Measurements from ENCODE around the gene DUSP22. TPM values are rescaled to one million over a fixed set of nuclear protein-coding genes. Genes with fewer than 3 reads are reported as not detected.
A peak's percentile ranks its signal among the peaks of the same experiment; 100 is the strongest.
"Not testable (repeated sequence)": the region's sequence is repeated elsewhere in the genome, so short reads cannot be mapped to it uniquely, and the experiment has no call there.

DUSP22 gene
- total RNA-seq, 3 donors from 2014 or later = 27.5 to 80.6 (median 29.1) TPM

DNA sequence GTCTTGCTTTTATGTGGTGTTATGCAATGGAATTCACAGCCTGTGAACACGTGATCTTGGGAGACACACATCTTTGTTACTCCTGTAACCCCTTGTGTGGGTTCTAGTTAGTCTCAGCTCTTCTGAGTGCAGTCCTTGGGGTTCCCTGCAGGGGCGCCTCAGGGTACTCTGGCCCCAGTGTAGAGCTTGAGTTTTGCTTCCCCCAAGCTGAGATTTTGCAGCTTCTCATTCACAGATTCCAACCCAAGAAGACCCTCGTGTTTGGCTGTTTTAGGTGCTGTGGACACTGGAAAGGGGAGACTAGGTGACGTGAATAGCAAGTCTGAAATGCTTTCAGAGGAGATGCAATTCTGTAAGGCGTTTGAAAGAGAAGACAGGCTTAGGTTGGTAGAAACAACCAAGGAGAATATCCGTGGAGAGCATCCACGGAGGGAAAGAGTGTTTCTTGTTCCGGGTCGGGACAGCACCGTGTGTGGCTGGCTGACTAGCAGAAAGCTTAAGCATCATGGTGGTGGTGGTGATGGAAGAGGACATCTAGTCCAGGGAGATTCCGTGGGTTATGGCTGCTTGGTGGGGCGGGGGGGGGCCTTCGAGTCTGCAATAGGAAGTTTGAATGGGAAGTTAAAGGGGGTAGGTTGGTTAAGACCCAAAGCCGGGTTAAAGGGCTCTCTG lies 30.1 kb downstream of the DUSP22 start:
- Histone ChIP-seq H3K36me3 (ENCODE audit: low read depth) (no peaks in the 10 kb centered on the region), H3K4me3 (no peak overlapping the region), H3K9me3 (peaks cover 4% of the 10 kb centered on the region), H3K4me1 (ENCODE audit: low read depth) (peaks cover 4% of the 10 kb centered on the region)
- TF ChIP-seq, protein P1, sequence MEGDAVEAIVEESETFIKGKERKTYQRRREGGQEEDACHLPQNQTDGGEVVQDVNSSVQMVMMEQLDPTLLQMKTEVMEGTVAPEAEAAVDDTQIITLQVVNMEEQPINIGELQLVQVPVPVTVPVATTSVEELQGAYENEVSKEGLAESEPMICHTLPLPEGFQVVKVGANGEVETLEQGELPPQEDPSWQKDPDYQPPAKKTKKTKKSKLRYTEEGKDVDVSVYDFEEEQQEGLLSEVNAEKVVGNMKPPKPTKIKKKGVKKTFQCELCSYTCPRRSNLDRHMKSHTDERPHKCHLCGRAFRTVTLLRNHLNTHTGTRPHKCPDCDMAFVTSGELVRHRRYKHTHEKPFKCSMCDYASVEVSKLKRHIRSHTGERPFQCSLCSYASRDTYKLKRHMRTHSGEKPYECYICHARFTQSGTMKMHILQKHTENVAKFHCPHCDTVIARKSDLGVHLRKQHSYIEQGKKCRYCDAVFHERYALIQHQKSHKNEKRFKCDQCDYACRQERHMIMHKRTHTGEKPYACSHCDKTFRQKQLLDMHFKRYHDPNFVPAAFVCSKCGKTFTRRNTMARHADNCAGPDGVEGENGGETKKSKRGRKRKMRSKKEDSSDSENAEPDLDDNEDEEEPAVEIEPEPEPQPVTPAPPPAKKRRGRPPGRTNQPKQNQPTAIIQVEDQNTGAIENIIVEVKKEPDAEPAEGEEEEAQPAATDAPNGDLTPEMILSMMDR (IDR thresholded peaks at IDR 0.05) = no peak
- ATAC-seq (no peak), DNase-seq (no peak)
- intact Hi-C loops (cut with DNase I, micrococcal nuclease) = no loop called here

DNA sequence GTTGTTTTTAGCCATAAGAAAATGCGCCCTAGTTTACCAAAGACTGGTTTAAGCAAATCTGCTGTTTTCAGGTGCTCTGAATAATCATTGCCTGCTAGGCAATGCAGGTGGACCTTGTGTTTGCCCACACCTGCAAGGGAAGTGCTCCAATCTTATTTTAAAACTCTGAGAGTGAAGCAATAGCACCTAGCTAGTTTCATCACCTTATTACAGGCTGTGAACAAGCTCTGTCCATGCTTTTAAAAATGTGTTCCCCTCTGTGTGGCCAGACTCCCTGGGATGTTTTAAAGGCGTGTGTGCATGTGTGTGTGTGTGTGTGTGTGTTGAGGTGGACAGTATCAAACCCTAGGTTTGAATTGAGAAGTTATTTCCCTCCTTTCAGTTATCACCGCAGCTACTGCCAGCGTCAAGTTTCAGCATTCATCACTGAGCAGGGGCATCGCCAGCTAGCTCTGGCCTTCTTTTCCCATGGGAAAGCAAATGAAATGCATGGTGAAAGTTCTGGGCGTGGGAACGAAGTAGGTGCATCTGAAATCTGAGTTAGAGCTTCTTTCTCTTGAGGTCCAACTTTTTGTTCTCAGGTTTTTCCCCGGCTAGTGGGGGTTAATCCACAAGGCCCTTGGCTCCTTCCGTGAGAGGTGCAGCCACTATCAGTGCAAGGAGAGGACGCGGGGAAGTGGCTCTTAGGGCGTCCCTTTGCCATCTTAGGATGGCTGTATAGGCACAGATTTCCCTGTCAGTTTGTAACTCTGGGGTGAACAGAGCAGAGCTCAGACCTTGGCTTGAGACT lies 30.8 kb downstream of the DUSP22 start:
- TF ChIP-seq, protein P1 (IDR thresholded peaks at IDR 0.05) = no peak
- no peak overlapping the region for H3K4me3 ChIP-seq
- peaks cover 4% of the 10 kb centered on the region for H3K9me3 ChIP-seq
- DNase-seq (no peak), ATAC-seq (peak; percentile 9)
- no peaks in the 10 kb centered on the region for H3K36me3 ChIP-seq (ENCODE audit: low read depth)
- intact Hi-C loops (cut with DNase I, micrococcal nuclease) = no loop called here
- peaks cover 5% of the 10 kb centered on the region for H3K4me1 ChIP-seq (ENCODE audit: low read depth)

DNA sequence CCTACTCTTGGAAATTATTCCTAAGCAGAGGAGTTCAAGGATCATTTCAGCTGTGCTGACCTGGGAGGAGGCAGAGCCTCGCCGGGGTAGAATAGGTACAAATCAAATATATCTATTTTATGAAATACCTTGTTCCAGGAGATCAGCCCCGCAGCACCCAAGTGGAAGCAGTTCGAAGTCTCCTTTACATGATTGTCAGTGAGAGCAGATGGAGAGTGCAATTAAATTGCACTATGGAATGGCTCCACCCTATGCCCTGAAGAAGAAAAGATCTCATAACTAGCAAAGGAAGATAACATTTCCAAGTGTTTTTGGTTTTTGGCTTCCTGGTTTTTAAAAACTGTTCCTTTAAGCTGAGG lies 31.4 kb downstream of the DUSP22 start:
- TF ChIP-seq, protein P1 (IDR thresholded peaks at IDR 0.05) = no peak
- peak; percentile 16 for ATAC-seq
- Histone ChIP-seq H3K4me1 (ENCODE audit: low read depth) (peaks cover 5% of the 10 kb centered on the region), H3K9me3 (peaks cover 4% of the 10 kb centered on the region), H3K36me3 (ENCODE audit: low read depth) (no peaks in the 10 kb centered on the region), H3K4me3 (no peak overlapping the region)
- DNase-seq = no peak
- intact Hi-C loops (cut with DNase I, micrococcal nuclease) = no loop called here

DNA sequence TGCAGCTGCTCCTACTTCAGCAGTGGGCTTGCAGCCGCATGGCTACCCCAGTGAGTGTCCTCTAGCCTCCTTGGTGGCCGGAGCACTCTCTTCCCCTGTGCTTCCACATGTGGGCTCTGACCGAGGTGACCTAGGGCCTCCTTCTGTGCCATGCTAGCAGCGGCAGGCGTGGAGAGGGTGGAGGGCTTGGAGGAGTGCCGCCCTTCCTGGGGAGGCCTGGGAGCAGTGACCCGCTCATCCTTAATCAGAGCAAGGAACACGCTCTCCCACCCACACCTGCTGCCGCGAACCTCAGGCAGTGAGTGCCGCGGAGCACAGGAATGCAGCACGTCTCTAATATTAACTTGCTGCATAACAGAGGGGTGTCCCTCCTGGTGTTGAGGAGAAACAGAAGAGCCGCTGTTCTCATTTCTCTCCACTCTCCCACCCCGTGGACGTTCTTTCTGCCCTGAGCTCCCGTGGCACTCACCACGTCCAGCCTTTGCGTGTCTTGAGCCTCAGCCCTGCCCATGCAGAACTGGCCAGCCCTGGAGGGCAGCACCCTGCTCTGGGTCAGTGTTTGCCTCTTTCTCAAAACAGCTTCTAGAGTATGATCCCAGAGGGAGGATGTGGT lies 31.9 kb downstream of the DUSP22 start:
- Histone ChIP-seq H3K4me1 (ENCODE audit: low read depth) (peaks cover 5% of the 10 kb centered on the region), H3K36me3 (ENCODE audit: low read depth) (no peaks in the 10 kb centered on the region), H3K9me3 (peaks cover 4% of the 10 kb centered on the region), H3K4me3 (no peak overlapping the region)
- intact Hi-C loops (cut with DNase I, micrococcal nuclease) = no loop called here
- ATAC-seq (no peak), DNase-seq (peak in 1 of 3 donors; percentile 53)
- TF ChIP-seq, protein P1 (IDR thresholded peaks at IDR 0.05) = no peak

DNA sequence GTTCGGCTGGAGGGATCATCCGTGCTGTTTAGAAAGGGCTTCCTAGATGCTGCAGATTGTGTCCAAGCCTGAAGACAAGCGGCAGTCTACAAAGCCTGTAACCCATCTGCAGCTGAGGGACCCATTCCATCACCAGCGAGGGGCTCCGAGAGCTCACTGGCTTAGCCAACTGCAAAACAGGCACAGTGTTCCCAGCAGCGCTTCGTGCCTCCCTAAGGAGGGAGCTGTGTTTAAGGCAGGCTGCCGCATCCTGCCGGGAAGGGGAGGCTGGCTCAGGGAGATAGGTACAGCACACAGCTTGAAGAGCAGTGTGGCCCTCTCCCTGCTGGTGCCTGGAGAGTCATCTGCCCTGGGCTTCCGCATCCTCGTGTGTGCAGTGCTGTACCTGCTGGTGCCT lies 32.4 kb downstream of the DUSP22 start:
- no peaks in the 10 kb centered on the region for H3K36me3 ChIP-seq (ENCODE audit: low read depth)
- intact Hi-C loops (cut with DNase I, micrococcal nuclease) = no loop called here
- H3K4me1 ChIP-seq (ENCODE audit: low read depth) = peaks cover 5% of the 10 kb centered on the region
- H3K9me3 ChIP-seq = no peaks in the 10 kb centered on the region
- TF ChIP-seq, protein P1 (IDR thresholded peaks at IDR 0.05) = no peak
- ATAC-seq (no peak), DNase-seq (no peak)
- H3K4me3 ChIP-seq = no peak overlapping the region

DNA sequence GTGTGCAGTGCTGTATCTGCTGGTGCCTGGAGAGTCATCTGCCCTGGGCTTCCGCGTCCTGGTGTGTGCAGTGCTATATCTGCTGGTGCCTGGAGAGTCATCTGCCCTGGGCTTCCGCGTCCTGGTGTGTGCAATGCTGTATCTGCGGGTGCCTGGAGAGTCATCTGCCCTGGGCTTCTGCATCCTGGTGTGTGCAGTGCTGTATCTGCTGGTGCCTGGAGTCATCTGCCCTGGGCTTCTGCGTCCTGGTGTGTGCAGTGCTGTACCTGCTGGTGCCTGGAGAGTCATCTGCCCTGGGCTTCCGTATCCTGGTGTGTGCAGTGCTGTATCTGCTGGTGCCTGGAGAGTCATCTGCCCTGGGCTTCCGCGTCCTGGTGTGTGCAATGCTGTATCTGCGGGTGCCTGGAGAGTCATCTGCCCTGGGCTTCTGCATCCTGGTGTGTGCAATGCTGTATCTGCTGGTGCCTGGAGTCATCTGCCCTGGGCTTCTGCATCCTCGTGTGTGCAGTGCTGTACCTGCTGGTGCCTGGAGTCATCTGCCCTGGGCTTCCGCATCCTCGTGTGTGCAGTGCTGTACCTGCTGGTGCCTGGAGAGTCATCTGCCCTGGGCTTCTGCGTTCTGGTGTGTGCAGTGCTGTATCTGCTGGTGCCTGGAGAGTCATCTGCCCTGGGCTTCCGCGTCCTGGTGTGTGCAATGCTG lies 33.0 kb downstream of the DUSP22 start:
- intact Hi-C loops (cut with DNase I, micrococcal nuclease); H3K36me3 ChIP-seq (ENCODE audit: low read depth); ATAC-seq; H3K4me1 ChIP-seq (ENCODE audit: low read depth); DNase-seq; H3K9me3 ChIP-seq; H3K4me3 ChIP-seq: not testable (repeated sequence)

DNA sequence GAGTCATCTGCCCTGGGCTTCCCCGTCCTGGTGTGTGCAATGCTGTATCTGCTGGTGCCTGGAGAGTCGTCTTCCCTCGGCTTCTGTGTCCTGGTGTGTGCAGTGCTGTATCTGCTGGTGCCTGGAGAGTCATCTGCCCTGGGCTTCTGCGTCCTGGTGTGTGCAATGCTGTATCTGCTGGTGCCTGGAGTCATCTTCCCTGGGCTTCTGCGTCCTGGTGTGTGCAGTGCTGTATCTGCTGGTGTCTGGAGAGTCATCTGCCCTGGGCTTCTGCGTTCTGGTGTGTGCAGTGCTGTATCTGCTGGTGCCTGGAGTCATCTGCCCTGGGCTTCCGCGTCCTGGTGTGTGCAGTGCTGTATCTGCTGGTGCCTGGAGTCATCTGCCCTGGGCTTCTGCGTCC lies 33.8 kb downstream of the DUSP22 start:
- H3K4me3 ChIP-seq; intact Hi-C loops (cut with DNase I, micrococcal nuclease); ATAC-seq; H3K36me3 ChIP-seq (ENCODE audit: low read depth); H3K4me1 ChIP-seq (ENCODE audit: low read depth); DNase-seq; H3K9me3 ChIP-seq: not testable (repeated sequence)

Data from mucosa of descending colon (tissue), 3 donors.